HepG2 (cell line): ENCODE data around the gene THRAP3. TPM values are rescaled to one million over a fixed set of nuclear protein-coding genes. Genes with fewer than 3 reads are reported as not detected.

Experiments
- ATAC-seq: fragments of 200-7000 bp; cut with Tn5 transposase; 3 replicates; pipeline ENCODE4 v1.9.1; 2020; ENCODE audit warnings: mild to moderate bottlenecking, moderate library complexity
- BruUV-seq: library from RNA; stranded (reverse); fragments of 400-500 nt; replicated peaks from 2 replicates; lab custom pipeline; 2021; lab: Mats Ljungman, UMichigan
- CTCF ChIA-PET: fragments of 300-600 bp; formaldehyde crosslinking; extraction: SDS; loops from one replicate; lab custom pipeline; 2021; ENCODE audit warnings: low total read pairs, inconsistent platforms, low intra/inter-chr PET ratio; lab: Yijun Ruan, JAX
- POLR2A ChIA-PET: fragments of 350-600 bp; sonication (Branson Sonifier 250); formaldehyde crosslinking; loops from one replicate; lab custom pipeline; 2020; ENCODE audit warnings: antibody characterized with exemption, inconsistent platforms; lab: Yijun Ruan, JAX
- DNase-seq: peaks from one replicate; pipeline ENCODE4 v3.0.0-alpha.2; 2015; ENCODE audit warnings: low spot score
- FAIRE-seq: peaks from 3 replicates; lab custom pipeline; 2011; peaks lifted over from hg19 to GRCh38; lab: Jason Lieb, UNC
- H2AFZ ChIP-seq: one replicate; pipeline ENCODE4 v1.6.1; 2011; ENCODE audit warnings: low read length, inconsistent platforms
- H3K27ac ChIP-seq: fragments of 300-600 bp; 3 replicates; pipeline ENCODE4 v1.8.0; 2011; ENCODE audit warnings: mixed run types, mild to moderate bottlenecking, mixed read lengths, low read length, inconsistent platforms; ENCODE audit not compliant: insufficient read depth; ENCODE audit errors: extremely low read length
- H3K27me3 ChIP-seq, 2 experiments: fragments of 200-600 bp in 1 of 2; 2 replicates in 1 of 2; 3 replicates in 1 of 2; pipeline versions ENCODE4 v1.6.0 to v1.8.0; 2011; ENCODE audit warnings: low read length in 2 of 2, mild to moderate bottlenecking in 2 of 2, moderate library complexity in 2 of 2, inconsistent platforms in 1 of 2; ENCODE audit not compliant: insufficient read depth in 2 of 2, control insufficient read depth in 1 of 2
- H3K36me3 ChIP-seq, 2 experiments: fragments of 200-600 bp in 1 of 2; replicated peaks in 1 of 2; 2 replicates in 1 of 2; 3 replicates in 1 of 2; pipeline versions ENCODE4 v1.5.1 to v1.8.0; 2011; ENCODE audit warnings: low read length in 2 of 2, inconsistent platforms in 1 of 2; ENCODE audit not compliant: insufficient read depth in 2 of 2, control insufficient read depth in 1 of 2
- H3K4me1 ChIP-seq: 2 replicates; pipeline ENCODE4 v1.5.1; 2012; ENCODE audit warnings: low read length, inconsistent platforms; ENCODE audit not compliant: insufficient read depth
- H3K4me2 ChIP-seq: 2 replicates; pipeline ENCODE4 v1.6.0; 2011; ENCODE audit warnings: low read depth, low read length, inconsistent platforms
- H3K4me3 ChIP-seq, 3 experiments: fragments of 200-600 bp in 1 of 3; sonication (generic), shearing (Covaris generic) in 1 of 3; replicated peaks in 1 of 3; 2 replicates each; pipeline ENCODE4 v1.5.1; 2011 to 2016; ENCODE audit warnings: low read length in 3 of 3, inconsistent platforms in 2 of 3, low read depth in 2 of 3, mild to moderate bottlenecking in 2 of 3, control low read depth in 1 of 3, mixed read lengths in 1 of 3; ENCODE audit not compliant: insufficient read depth in 1 of 3
- H3K79me2 ChIP-seq: one replicate; pipeline ENCODE4 v1.6.1; 2011; ENCODE audit warnings: low read length, inconsistent platforms; ENCODE audit not compliant: insufficient read depth
- H3K9ac ChIP-seq: 2 replicates; pipeline ENCODE4 v1.6.0; 2011; ENCODE audit warnings: mild to moderate bottlenecking, low read depth, low read length, inconsistent platforms; ENCODE audit not compliant: insufficient read depth
- H3K9me3 ChIP-seq: 2 replicates; pipeline ENCODE4 v1.5.1; 2012; ENCODE audit warnings: mild to moderate bottlenecking, low read length
- H4K20me1 ChIP-seq: 2 replicates; pipeline ENCODE4 v1.6.0; 2011; ENCODE audit warnings: inconsistent platforms, mild to moderate bottlenecking, low read length, moderate library complexity; ENCODE audit not compliant: insufficient read depth
- BCLAF1 ChIP-seq: fragments of 450-650 bp; IDR thresholded peaks from 2 replicates; pipeline ENCODE4 v1.6.1; 2017; ENCODE audit warnings: mild to moderate bottlenecking
- IRX3 ChIP-seq: sonication (generic); formaldehyde crosslinking; IDR thresholded peaks from 2 replicates; pipeline ENCODE4 v1.8.1; 2023; ENCODE audit warnings: mild to moderate bottlenecking, low read depth, missing genetic modification reagents, borderline replicate concordance
- RFX3 ChIP-seq: IDR thresholded peaks from 2 replicates; pipeline ENCODE4 v1.6.1; 2016; ENCODE audit warnings: missing biosample characterization, missing genetic modification reagents
- ZMYM4 ChIP-seq: sonication (generic); formaldehyde crosslinking; IDR thresholded peaks from 2 replicates; pipeline ENCODE4 v1.8.1; 2023; ENCODE audit warnings: mild to moderate bottlenecking, missing genetic modification reagents
- ZNF446 ChIP-seq: sonication (generic); formaldehyde crosslinking; IDR thresholded peaks from 2 replicates; pipeline ENCODE4 v1.5.0; 2020; ENCODE audit warnings: mild to moderate bottlenecking, missing genetic modification reagents
- ZNF572 ChIP-seq: sonication (generic); formaldehyde crosslinking; IDR thresholded peaks from 2 replicates; pipeline ENCODE4 v1.5.1; 2020; ENCODE audit warnings: mild to moderate bottlenecking, missing genetic modification reagents
- WGBS: methylation state at CpG from one replicate; pipeline ENCODE4 v1.1.6; 2017; ENCODE audit warnings: low lambda C conversion rate; 5-methylcytosine and 5-hydroxymethylcytosine counted together
- in situ Hi-C: cut with HindIII; loops from 2 replicates; pipeline ENCODE4 v1.10.0; 2017; ENCODE audit warnings: low pct_unique_long_range_greater_than_20kb; ENCODE audit not compliant: extremely low pct_ligation_motif_present
- intact Hi-C: fragments of 100-400 bp; cut with micrococcal nuclease; formaldehyde crosslinking; loops from one replicate; pipeline ENCODE4 v1.10.0; 2022; ENCODE audit not compliant: unreplicated experiment
- polyA plus RNA-seq, 8 experiments: library from polyadenylated mRNA; depleted of rRNA in 3 of 8; stranded (reverse) in 7 of 8; unstranded in 1 of 8; fragments of >200 nt; fragmentation: Illumina TruSeq in 4 of 8; extraction: Trizol in 4 of 8; gene quantifications; 2 replicates each; pipeline versions ENCODE4 v1.2.1 to v1.2.3, GENCODE V29; 2011 to 2016; ENCODE audit warnings: low read depth in 4 of 8, missing spikeins in 1 of 8, mixed read lengths in 1 of 8; ENCODE audit not compliant: insufficient read depth in 1 of 8
- total RNA-seq, 5 experiments: library from RNA; depleted of rRNA; stranded (reverse); fragments of >200 nt; fragmentation: Illumina TruSeq; extraction: Trizol; gene quantifications; 2 replicates each; pipeline ENCODE4 v1.2.3, GENCODE V29; 2016; ENCODE audit warnings: low read depth in 1 of 5
- TF ChIP-seq, protein P1 (sequence below): sonication (generic); formaldehyde crosslinking; IDR thresholded peaks from 2 replicates; pipeline ENCODE4 v1.4.0; 2020; ENCODE audit warnings: mild to moderate bottlenecking, missing genetic modification reagents, borderline replicate concordance

THRAP3 gene
- total and polyA plus RNA-seq, 2 of the 13 experiments (the other 11 are each of a cell fraction or from before 2014, with no cell fraction given): 45.0 to 92.6 TPM

DNA sequence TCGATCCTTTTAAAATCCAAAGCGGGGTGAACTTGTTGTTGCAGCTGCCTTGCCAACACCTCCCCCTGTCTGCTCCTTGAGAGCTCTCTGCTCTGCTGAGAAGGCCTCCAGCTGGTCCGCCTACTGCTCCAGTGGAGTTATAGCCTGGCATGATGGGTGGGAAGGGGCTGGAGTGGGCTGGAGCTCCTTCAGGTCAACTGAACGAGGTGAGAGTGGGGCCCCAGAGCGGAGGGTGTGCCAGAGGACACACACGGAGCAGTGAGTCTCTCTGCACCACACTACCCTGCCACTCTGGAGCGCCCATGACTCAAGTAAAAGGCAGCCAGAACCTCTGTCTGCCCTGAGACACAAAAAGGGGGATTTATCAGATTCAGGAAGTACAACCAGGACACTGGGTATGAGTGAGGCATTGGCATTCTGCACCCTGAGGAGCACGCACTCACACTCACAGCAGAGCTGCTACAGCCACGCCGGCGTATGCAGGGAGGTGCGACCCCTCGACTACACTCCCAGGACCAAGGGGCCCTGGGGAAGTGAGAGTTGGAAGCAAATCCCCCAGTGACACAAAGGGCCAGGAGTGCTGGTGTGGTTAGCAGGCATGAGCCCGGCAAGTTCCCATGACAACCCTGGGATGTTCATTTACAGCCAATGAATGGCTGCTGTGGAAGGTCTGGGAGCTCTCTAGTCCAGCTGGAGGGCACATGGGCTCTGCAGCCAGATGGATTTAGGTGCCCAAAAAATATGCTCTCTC lies 127.2 kb downstream of the THRAP3 start:
- CTCF ChIA-PET: no interaction called here
- Histone ChIP-seq H3K9me3 (no peaks in the 10 kb centered on the region), H3K4me3 (no peak overlapping the region), H4K20me1 (no peaks in the 10 kb centered on the region), H3K36me3 (peaks cover 35 to 64% of the 10 kb centered on the region in 2 experiments), H3K27me3 (no peaks in the 10 kb centered on the region), H2AFZ (no peak overlapping the region), H3K4me1 (peaks cover 50% of the 10 kb centered on the region), H3K4me2 (no peak overlapping the region), H3K79me2 (no peaks in the 10 kb centered on the region), H3K9ac (no peak overlapping the region), H3K27ac (peak overlapping the region; percentile 11)
- TF ChIP-seq RFX3 (CRISPR knock-in tag) (0 out of 2 replicates have a peak, but pooled peaks have one; percentile 19), IRX3 (no peak)
- FAIRE-seq (no peak), ATAC-seq (no peak), DNase-seq (no peak)
- in situ Hi-C loops (no loop called here), intact Hi-C loops (no loop called here)
- WGBS: 92% methylated on average over 12 of the region's 14 CpGs
- BruUV-seq: no TSS peak
- POLR2A ChIA-PET: no interaction called here

DNA sequence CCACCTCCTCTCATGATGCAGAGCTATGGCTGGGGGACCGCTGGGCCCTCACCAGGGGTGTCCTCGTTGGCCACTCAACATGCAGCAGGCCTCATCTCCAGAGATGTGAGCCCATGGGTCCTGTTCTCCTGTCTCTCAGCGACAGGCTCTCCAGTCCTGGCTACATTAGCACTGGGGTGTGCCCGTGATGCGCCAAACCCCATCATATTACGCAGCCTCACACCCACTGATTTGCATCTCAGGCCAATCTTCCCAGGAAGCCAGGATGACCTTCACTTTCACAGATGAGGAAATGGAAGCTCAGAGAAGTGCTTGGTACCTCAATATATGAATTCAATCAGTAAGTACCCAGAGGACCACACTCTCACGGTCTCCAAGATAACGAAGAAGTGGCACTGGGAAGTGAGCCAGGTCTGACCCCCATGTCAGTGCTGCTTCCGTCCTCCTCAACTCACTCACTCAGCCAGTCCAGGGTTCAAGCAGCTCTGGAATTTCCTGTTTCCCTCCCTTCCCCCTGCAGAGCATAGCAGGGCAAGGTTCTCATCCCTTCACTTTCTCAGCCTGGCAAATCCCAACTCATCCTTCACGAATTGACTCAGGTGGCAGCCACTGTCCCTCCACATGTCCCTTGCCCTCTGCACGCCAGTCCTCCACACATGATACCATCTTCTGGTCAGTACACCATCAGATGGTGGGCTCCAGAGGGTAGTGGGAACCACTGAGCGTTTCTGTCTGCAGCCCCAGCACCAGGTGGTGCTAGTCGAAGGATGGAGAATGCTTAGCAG lies 128.1 kb downstream of the THRAP3 start:
- 66% methylated on average over 7 of the region's 13 CpGs for WGBS
- Histone ChIP-seq H3K4me3 (peak overlapping the region in 1 of 3 experiments; percentile 19; a peak in 1 of 6 replicates), H4K20me1 (no peaks in the 10 kb centered on the region), H2AFZ (no peak overlapping the region), H3K79me2 (no peaks in the 10 kb centered on the region), H3K4me1 (peaks cover 50% of the 10 kb centered on the region), H3K4me2 (peak overlapping the region; percentile 53), H3K27ac (peak overlapping the region; percentile 50), H3K9me3 (no peaks in the 10 kb centered on the region), H3K27me3 (no peaks in the 10 kb centered on the region), H3K36me3 (peaks cover 31 to 64% of the 10 kb centered on the region in 2 experiments), H3K9ac (0 out of 2 replicates have a peak overlapping the region, but pooled peaks have one; percentile 12)
- BruUV-seq: no TSS peak
- DNase-seq (peak; percentile 53), FAIRE-seq (peak; percentile 64), ATAC-seq (peak; percentile 65)
- ChIA-PET CTCF (no interaction called here), POLR2A (no interaction called here)
- in situ Hi-C loops: no loop called here
- intact Hi-C loops: no loop called here
- TF ChIP-seq ZNF572 (CRISPR knock-in tag): no peak
- TF ChIP-seq ZMYM4 (CRISPR knock-in tag): no peak
- TF ChIP-seq, protein P1, sequence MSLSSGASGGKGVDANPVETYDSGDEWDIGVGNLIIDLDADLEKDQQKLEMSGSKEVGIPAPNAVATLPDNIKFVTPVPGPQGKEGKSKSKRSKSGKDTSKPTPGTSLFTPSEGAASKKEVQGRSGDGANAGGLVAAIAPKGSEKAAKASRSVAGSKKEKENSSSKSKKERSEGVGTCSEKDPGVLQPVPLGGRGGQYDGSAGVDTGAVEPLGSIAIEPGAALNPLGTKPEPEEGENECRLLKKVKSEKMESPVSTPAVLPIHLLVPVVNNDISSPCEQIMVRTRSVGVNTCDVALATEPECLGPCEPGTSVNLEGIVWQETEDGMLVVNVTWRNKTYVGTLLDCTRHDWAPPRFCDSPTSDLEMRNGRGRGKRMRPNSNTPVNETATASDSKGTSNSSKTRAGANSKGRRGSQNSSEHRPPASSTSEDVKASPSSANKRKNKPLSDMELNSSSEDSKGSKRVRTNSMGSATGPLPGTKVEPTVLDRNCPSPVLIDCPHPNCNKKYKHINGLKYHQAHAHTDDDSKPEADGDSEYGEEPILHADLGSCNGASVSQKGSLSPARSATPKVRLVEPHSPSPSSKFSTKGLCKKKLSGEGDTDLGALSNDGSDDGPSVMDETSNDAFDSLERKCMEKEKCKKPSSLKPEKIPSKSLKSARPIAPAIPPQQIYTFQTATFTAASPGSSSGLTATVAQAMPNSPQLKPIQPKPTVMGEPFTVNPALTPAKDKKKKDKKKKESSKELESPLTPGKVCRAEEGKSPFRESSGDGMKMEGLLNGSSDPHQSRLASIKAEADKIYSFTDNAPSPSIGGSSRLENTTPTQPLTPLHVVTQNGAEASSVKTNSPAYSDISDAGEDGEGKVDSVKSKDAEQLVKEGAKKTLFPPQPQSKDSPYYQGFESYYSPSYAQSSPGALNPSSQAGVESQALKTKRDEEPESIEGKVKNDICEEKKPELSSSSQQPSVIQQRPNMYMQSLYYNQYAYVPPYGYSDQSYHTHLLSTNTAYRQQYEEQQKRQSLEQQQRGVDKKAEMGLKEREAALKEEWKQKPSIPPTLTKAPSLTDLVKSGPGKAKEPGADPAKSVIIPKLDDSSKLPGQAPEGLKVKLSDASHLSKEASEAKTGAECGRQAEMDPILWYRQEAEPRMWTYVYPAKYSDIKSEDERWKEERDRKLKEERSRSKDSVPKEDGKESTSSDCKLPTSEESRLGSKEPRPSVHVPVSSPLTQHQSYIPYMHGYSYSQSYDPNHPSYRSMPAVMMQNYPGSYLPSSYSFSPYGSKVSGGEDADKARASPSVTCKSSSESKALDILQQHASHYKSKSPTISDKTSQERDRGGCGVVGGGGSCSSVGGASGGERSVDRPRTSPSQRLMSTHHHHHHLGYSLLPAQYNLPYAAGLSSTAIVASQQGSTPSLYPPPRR (CRISPR knock-in tag): 0 out of 2 replicates have a peak, but pooled peaks have one; percentile 25
- TF ChIP-seq BCLAF1: no peak
- no peak for TF ChIP-seq ZNF446 (CRISPR knock-in tag)
